Ishikawa (cell line): ENCODE results near the gene CCR4.

Source experiments
- EP300 ChIP-seq: IDR thresholded peaks from 2 replicates; pipeline ENCODE4 v1.6.1; 2012; ENCODE audit warnings: borderline replicate concordance
- FOXM1 ChIP-seq: IDR thresholded peaks from 2 replicates; pipeline ENCODE4 v1.6.1; 2012; ENCODE audit warnings: low read depth, borderline replicate concordance
- TAF1 ChIP-seq: IDR thresholded peaks from 2 replicates; pipeline ENCODE4 v1.6.1; 2012; ENCODE audit warnings: low read depth, mild to moderate bottlenecking

DNA sequence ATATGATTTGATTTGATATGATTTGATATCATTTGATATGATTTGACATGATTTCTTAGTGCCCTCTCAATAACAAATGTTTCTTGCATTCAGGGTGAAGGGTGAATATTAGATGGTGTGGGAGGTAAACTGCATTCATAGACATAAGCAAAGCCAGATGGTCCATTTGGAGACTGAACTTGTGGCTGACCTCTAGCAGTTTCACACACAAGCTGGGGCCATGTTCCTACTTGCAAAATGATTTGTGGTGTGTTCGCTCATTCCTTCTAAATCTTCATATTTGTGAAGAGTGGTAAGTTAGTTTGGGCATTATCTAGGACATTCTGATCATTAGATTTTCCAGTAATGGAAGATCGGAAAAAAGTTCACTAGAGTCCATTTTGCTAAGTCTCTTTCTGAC lies 40.5 kb upstream of the CCR4 start:
- TF ChIP-seq EP300 (no peak), FOXM1 (no peak), TAF1 (no peak)
